Renal pelvis (tissue), 4 donors: ENCODE results near the gene GRM1. TPM values are rescaled to one million over a fixed set of nuclear protein-coding genes. Genes with fewer than 3 reads are reported as not detected.
A peak's percentile ranks its signal among the peaks of the same experiment; 100 is the strongest.

Experiments used
- DNase-seq: peaks from one replicate; pipeline ENCODE4 v3.0.0-alpha.2; 2013
- polyA plus RNA-seq, 3 donors: library from polyadenylated mRNA; unstranded; fragments of 120-200 nt; gene quantifications; one replicate each; pipeline ENCODE4 v1.2.1, GENCODE V29; 2013; ENCODE audit not compliant: insufficient read length in 3 of 3

GRM1 gene
- polyA plus RNA-seq, 3 donors = 0.17 to 0.34 (median 0.27) TPM

DNA sequence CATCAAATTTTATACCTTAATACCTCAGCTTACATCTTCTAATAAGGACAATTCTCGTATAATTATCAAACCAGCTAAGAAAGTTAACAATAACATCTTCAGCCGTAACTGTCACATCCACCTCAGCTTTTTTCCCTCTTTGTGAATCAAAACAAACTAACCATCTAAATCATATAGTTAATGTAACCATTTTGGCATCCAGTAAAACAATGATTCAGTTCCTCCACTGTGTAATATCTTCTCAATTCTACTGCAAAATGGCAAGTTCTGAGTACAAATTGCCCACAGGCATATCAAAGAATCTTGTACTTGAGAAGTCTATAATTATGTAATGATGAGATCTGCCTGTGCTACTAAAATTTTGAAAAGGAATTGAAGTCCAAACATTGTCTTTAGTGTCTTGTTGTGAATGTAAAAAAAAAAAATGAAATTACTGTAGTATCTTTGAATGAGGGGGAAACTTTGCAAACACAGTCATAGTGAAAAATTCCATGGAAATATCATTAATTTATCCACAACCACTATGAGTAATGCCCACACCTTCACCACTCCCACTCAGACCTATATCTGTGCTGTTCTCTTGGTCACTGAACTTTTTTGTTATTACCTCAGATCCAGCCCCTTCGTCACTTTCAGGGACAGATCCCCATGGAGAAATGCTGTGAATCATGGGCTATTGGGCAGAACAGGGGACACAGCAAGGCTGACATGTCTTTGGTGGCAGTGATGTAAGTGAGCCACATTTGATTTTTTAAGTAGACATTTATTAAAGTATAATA, 336.1 kb downstream of the GRM1 start:
- DNase-seq = no peak

DNA sequence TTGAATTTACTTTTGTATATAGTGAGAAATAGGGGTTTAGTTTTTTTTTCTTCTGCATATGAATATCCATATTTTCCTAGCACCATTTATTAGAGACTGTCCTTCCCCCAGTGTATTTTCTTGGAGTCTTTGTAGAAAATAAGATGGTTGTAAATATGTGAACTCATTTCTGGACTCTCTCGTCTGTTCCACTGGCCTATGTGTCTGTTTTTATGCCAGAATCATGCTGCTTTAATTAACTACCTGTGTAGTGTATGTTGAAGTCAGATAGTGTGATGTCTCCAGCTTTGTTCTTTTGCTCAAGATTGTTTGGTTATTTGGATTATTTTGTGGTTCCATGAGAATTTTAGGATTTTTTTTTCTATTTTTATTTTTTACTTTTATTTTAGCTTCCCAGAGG, 338.2 kb downstream of the GRM1 start:
- DNase-seq = no peak

DNA sequence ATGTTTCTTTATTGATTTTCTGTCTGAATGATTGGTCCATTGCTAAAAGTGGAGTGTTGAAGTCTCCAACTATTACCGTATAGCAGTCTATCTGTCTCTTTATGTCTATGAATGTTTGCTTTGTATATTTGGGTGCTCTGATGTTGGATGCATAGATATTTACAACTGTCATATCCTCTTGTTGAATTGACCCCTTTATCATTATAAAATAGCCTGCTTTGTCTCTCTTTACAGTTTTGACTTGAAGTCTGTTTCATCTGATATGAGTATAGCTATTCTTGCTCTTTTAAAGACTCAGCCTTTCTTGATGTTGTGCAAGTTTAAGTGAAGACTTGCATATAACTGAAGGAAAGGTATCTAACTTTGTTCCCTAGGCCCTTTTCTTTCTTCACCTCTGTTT, 341.0 kb downstream of the GRM1 start:
- DNase-seq = no peak

DNA sequence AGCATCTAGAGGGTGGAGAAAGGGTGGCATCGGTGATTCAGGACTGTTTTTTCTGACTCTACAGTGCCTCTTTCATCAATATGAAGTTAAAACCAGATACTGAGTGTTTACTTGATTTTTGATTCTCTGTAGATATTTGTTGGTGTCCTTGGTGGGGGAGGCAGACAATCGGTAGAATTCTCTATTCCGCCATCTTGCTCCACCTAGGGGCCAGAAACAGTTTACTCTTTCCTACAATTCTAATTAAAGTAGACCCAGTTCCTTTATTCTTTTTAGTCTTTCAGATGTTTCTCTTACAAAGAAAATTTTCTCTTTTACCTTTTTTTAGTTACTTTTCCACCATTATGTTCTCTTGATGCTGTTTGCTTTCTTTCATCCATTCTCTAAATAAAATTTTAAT, 352.6 kb downstream of the GRM1 start:
- no peak for DNase-seq

DNA sequence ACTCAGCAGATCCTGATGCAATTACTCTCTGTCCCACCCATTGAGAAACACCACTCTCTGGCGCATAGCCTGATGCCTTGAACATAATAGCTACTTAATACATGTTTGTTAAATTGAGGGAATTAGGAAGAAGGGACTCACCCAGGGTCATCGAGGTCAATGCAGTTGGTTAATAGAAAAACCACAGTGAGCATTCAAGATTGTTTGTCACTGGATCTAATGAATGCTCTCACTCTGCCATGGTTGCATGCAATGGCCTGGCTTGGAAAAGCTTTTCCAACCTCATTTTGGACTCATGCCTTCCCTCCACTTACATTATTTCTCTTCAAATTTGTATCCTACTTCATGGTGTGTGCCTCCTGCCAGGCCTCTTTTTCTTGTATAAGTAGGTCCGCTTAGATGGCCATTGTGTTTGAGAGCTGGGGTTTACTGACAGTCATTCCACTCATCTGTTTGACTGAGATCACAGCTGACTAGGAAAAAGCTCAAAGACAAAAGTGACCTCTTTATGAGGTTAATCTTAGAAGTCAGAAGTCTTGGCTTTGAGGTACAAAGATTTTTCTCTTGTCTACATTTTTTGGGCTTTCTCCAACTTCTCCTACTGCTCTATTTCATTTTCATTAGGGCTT, 360.0 kb downstream of the GRM1 start:
- no peak for DNase-seq

DNA sequence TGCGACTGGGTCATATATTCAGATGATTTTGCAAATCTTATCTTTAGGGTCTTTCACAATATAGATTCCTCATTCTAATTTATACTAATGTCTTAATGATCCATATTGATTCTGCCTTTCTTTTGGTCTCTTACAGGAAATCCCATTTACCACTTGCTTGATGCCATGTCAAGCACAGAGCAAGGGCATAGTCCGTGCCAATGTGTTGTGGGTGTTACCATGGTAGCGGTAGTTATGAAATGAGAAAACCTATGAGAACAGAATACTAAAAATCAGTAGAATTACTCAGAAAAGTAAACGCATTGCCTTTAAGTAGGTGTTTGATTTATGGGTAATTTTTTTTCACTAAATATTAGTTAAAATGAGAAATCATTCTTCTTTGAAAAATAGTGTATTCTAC, 360.9 kb downstream of the GRM1 start:
- DNase-seq = no peak

DNA sequence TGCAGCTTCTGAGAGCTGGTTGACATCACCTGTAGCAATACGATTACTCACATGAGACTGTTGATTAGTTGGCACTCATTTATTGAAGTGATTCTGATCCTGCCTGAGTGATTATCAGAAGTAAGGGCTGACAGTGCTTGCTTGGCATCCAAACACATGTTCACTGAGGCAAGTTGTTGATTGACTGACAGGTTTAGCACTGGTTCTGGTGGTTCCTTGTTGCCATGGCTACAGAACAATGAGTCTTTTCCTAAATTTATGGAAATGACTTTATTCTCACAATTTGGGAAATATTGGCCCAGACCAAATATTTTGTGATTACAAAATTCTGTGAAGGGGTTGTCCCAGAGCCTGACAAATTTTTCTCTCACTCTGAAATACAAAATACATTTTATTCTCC, 368.8 kb downstream of the GRM1 start:
- DNase-seq = no peak

DNA sequence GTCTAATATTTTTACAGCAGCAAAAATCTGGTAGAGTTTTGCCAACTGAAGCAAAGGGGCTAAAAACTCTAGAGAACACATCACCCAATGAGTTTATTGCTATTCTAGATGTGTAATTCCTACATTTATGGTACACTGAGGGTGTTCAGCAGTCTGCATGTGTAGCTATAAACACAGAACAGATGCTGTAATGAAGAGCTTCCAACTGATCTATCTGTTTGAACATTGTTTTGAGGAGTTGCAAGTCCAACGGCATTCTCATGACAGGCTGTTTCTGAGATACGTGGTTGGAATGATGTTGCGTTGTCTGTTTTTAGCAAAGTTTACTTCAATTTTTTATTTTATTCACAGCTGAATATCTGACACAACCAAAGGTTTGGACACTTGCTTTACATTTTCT, 373.6 kb downstream of the GRM1 start:
- DNase-seq = no peak

DNA sequence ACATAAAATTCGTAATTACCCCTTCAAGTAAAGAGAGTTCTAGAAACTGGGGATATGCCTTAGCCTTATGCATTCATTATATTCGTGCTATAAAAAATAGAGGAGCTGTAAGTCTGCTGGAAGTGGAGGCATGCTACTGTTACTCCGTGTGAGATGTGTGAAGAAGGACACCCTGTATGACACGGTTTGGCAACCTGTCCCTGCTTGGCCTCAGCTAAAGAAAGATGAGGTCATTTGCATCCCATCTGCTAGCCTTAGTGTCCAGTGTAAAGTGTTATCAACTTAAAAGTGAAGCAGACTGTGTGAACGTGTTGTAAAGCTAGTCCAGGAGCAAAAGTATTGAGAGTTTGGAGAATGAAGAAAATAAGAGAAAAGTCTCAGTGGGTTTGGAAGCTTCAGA, 379.7 kb downstream of the GRM1 start:
- DNase-seq = no peak

DNA sequence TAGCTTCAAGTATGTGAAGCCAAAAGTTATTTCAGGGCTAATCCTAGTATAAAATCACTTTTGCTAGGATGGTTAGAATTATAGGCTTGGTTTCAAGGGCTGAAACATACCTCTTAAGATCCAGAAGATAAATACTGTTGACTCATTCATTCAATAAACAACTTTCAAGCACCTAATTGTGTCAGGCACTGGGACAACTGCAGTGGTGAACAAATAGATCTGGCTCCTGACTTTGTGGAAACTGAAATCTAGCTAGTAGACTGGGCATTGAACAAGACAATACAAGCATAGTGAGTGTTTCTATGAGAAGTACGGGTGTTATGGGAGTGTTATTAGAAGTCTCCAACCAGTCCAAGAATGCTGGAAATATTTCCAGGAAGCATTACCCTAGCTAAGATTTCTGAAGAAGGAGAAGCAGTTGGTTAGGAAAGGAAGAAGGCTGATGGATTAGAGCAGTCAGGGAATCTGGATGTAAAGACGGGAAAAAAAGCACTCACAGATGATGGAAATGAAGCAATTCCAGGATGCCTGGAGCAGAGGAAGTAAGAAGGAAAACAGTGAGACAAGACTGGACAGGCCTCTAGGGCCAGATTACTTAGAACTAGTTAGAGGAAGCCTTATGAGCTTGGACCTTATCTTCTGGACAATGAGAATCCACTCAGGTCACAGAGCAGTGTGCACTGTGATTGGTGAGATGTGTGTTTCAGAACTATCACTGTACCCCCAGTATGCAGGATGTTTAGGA, 382.2 kb downstream of the GRM1 start:
- DNase-seq = no peak

DNA sequence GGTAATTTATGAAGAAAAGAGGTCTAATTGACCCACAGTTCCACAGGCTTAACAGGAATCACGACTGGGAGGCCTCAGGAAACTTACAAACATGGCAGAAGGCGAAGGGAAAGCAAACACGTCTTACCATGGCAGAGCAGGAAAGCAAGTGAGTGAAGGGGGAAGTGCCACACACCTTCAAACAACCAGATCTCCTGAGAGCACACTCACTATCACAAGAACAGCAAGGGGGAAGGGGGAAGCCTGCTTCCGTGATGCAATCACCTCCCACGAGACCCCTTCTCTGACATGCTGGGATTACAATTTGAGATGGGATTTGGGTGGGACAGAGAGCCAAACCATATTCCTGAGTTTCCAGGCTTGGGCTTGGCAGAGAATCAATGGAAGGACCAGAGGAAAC, 390.7 kb downstream of the GRM1 start:
- no peak for DNase-seq

DNA sequence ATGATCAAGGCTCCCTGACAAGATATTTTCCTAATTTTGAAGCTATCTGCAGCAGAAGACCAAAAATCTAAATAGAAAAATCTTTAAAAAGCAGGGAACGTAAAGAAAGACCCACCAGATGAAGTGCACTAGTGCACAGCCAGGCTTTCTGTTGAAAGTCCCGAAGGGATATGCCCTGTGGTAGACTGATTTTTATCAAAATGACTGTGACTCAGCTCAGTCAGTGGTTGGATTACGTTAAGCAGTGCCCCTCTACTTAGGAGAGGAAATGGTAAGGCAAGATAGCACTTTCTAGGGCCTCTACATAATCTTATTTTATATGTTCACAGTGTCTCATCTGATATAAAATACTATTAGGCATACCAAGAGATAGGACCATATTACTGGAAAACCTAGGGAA, 391.4 kb downstream of the GRM1 start:
- no peak for DNase-seq

DNA sequence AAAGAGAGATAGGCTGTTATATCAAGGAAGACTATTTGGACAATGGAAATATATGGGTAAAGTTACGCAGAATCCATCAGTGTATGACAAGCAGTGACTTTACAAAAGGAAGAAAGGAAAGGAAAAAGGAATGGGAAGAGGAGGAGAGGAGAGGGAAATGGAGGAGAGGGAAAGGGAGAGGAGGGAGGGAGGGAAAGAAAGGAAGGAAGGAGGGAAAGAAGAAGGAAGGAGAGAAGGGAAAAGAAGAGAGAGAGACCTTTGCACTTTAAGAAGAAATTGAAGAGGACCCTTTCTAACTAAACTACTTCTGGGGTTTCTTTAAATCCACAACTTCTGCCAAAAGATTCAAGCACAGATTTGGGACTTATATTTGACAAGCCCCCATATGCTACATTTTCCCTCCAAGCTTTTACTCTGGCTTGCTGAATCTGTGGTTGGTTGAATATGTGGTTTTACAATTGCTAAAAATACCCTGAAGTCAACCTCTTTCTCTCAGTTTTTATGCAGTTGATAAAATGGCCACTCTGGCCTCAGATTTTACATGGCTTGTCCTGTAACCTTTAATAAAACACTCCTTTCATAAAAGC, 394.0 kb downstream of the GRM1 start:
- DNase-seq = no peak

DNA sequence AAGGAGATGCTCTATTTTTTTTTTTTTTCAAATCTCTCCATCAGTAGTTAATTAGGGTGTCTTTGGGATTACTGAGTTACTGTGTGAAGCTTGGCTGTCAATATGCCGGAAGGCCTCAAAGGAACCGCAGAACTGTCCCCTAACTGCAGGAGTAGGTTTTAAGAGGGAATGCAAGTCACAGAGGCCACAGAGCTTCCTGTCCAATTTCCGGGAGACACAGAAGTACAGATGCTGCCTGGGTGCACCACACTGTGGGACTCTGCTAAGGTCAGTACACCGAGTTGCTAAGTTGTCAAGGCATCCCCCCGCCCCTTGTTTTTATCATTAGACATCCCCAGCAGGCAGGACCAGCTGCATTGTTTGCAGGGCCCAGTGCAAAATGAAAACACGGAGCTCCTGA, 394.6 kb downstream of the GRM1 start:
- no peak for DNase-seq

DNA sequence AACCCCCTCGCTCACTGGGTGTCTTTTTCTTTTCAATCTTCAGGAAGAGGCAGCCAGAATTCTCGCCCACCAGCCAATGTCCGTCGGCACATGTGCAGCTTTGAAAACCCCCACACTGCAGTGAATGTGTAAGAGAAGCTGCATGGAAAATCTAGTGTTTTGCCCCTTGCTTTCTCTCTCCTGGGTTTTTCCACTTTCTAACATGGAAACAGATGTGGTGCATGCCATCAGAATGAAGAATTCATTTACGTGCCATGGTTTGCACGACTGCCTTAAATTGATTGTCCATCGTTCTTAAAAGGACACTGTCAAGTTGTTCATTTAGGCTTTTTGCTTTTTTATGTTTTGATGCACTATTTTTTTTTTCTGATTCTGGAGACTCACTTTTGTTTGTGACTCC, 397.7 kb downstream of the GRM1 start:
- DNase-seq = no peak

DNA sequence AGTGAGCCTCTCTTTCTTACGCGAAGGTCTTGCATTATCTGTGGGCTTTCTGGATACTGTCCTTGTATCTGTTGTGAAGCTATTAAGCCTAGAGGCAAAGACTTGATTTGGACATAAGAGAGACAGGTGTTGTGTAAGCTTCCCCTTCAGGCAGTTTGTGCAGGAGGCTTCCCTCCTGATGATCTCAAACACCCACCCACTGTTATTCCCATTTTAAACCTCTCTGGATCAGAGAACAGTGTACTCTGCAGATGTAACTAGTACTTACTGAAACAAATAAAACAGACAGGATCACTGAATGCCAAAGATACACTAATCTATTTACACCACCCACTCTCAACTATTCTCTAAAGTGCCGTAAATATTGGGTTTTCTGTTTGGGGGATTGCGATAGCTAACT, 401.0 kb downstream of the GRM1 start:
- no peak for DNase-seq

DNA sequence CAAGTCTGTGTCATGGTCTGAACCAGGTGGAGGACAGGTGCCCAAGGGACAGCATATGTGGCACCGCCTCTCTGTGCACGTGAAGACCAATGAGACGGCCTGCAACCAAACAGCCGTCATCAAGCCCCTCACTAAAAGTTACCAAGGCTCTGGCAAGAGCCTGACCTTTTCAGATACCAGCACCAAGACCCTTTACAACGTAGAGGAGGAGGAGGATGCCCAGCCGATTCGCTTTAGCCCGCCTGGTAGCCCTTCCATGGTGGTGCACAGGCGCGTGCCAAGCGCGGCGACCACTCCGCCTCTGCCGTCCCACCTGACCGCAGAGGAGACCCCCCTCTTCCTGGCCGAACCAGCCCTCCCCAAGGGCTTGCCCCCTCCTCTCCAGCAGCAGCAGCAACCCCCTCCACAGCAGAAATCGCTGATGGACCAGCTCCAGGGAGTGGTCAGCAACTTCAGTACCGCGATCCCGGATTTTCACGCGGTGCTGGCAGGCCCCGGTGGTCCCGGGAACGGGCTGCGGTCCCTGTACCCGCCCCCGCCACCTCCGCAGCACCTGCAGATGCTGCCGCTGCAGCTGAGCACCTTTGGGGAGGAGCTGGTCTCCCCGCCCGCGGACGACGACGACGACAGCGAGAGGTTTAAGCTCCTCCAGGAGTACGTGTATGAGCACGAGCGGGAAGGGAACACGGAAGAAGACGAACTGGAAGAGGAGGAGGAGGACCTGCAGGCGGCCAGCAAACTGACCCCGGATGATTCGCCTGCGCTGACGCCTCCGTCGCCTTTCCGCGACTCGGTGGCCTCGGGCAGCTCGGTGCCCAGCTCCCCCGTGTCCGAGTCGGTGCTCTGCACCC, 405.2 kb downstream of the GRM1 start:
- DNase-seq = peak; percentile 24

DNA sequence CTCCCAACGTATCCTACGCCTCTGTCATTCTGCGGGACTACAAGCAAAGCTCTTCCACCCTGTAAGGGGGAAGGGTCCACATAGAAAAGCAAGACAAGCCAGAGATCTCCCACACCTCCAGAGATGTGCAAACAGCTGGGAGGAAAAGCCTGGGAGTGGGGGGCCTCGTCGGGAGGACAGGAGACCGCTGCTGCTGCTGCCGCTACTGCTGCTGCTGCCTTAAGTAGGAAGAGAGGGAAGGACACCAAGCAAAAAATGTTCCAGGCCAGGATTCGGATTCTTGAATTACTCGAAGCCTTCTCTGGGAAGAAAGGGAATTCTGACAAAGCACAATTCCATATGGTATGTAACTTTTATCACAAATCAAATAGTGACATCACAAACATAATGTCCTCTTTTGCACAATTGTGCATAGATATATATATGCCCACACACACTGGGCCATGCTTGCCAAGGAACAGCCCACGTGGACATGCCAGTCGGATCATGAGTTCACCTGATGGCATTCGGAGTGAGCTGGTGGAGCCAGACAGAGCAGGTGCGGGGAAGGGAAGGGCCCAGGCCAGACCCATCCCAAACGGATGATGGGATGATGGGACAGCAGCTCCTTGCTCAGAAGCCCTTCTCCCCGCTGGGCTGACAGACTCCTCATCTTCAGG, 406.0 kb downstream of the GRM1 start:
- DNase-seq = peak; percentile 2

DNA sequence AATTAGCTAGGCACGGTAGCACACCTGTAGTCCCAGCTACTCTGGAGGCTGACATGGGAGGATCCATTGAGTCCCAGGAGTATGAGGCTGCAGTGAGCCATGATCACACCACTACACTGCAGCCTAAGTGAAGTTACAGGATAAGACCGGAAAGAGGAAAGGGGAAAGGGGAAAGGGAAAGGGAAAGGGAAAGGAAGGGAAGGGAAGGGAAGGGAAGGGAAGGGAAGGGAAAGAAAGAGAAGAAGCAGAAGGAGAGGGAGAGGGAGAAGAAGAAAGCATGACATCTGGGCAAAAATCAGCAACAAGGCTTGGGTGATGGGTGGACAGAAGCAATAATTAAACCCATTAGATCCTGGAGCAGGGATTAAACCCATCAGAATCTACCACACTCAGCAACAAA, 413.0 kb downstream of the GRM1 start:
- no peak for DNase-seq

DNA sequence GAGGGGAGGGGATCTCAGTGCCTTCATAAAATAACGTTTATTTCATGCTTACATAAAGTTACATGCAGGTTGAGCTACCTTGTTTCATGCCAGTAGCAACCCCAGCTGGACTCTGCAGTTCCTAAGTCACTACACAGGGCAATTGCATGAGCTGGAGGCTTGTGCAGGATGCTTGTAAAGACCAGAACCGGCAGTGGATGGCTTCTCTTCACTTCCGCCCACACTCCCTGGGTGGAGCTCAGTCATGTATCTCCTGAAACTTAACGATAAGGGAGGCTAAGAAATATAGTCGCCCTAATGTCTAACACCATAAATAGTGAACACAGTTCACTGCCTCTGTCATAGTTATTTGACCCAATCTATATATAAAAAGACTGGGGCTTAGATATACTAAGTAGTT, 415.3 kb downstream of the GRM1 start:
- DNase-seq = peak; percentile 12

DNA sequence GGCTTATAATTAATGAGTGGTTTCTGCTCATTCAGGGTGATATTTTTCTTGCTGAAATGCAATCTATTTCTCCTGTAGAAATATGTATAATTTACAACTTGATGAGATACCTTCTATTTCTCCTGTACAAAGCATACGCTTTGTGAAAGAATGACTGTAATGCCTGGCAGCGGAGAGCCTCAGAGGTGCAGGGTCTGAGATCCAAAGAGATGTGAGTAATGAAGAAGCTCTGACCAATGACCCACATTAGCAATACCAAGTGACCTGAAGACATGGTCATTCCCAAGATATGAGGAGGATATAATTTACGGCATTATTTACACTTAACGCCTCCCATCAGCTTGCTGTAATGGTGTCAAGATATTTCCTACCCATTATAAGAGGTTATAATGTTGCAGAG, 416.4 kb downstream of the GRM1 start:
- DNase-seq = no peak
